Activated CD4-positive, alpha-beta T cell treated with anti-CD3 and anti-CD28 coated beads, Interleukin-2, amount 50 U/mL, for 24 hours (primary cell): ENCODE data around the gene FHIT.

Source experiments
- DNase-seq, 2 donors: peaks; one replicate each; pipeline ENCODE4 v3.0.0-alpha.2; 2020; ENCODE audit warnings: low read depth in 1 of 2, low spot score in 1 of 2

FHIT gene

DNA sequence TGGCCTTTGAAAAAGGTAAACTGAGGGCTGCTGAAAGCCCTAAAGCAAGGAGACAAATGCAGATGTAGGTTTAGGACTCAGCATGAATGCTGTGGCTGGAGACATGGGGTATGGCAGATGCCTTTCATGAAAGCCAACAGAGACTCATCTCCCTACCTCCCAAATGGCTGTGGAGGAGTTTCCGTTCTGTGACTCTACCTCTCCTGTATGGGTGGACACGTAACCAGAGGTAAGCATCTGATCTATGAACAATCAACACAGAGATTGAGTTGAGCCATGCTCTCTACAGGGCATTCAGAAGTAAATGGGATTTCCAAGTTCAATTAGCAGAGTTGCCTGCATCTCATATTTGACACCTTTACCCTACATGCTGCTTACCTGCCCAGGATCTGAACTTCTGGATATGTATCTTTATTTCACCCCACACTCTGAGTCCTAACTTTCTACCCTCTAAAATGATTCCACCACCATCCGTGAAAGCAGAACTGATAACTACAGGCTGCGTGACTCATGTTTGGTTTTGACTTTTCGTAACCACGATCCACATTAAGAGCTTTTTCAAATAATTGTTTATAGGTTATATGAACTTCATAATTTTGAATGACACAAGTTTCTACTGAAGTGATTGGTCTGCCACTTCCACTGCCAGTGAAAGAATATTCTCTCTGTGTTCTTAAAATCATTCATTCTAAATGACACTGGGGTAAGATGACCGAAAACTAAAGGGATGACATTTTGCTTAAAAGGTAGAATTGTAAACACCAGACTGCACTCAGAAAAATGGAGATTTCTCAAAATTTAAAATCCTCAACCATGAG, 1058.7 kb downstream of the FHIT start:
- DNase-seq: peak in 1 of 2 donors; percentile 10

DNA sequence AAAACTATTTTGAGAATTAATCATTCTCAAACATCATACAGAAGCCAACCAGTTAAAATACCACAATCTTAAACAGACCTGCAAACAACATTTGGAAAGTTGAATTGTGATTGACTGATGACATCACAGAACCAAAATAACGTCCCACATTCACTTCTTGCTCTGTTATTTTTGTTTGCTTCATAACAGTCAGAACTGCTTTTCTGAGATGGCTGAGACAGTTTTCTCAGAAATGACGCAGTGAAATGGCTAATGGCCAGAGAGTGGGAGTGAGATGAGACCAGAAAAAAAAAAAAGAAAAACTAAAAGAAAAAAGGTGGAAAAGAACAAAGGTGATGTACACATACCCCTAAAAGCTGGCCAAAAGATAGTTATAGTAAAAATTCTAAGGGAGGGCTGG, 1061.2 kb downstream of the FHIT start:
- DNase-seq: no peak

DNA sequence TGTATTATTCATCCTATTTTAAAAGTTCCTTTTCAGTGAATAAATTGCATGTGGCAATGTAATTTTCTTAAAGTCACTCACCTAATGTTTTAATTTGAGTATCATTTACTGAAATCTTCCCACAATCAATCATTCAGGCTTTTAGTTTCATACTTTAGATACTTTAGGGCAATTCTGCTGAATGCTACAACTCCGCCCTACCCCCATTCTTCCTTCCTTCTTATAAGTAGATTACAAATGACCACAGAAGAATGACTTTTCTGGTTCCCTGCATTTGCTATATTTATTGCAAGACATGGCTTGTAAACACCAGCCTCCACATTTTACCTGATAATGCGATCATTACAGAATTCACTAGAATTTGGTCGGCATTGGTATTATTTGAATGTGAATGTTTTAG, 1061.9 kb downstream of the FHIT start:
- DNase-seq: no peak

DNA sequence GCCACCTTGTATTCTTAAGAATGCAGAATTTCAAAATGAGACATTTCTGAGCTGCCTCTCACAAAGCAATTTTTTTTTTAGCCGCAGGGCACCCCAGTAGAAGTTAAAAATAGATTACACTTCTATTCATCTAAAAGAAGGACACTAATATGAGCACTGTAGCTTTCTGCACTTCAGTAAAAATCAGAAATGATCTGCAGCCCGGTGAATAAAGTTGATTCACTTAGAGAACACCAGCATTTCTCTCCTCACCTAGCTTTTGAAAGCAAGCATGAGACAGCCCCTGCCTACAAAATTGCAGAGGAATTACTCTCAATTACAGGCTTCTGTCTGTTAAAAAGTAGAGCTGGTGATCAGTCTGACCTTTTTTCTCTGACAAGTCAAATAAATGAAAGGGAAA, 1062.4 kb downstream of the FHIT start:
- DNase-seq: no peak

DNA sequence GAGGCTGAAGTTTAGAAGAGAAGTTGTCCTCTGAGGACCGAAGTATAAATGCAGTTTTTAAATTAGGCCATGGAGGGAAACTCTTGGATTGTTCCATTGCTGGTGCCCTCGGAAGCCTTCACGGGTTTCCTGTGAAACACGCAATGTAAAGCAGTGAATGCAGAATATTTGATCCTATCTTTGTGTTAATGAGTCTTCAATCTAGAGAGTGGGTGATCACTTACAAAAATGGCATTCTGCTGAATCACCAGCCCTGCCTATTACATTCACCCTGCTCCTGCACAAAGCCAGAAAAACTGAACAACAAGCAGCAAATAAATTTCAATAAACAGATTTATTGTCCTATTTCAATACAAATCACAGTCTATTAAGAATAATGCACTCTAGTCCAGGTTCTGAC, 1063.9 kb downstream of the FHIT start:
- no peak for DNase-seq

DNA sequence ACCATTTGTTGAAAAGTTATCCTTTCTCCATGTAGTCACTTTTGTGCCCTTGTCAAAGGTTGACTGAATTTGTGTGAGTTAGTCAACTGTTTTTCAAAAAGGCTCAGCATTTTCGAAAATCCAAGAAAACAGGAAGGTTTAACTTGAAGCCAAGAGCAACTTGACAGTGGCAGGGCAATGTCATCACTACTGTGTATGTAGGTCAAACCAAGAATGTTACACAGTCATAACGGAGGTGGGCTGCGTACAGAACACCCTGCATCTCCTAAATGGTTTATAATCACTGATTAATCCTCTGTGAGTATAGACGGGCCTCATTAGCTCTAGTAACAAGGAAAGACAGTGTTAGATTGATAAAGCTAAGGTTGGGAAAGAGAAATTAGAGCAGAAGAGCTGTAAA, 1064.9 kb downstream of the FHIT start:
- no peak for DNase-seq

DNA sequence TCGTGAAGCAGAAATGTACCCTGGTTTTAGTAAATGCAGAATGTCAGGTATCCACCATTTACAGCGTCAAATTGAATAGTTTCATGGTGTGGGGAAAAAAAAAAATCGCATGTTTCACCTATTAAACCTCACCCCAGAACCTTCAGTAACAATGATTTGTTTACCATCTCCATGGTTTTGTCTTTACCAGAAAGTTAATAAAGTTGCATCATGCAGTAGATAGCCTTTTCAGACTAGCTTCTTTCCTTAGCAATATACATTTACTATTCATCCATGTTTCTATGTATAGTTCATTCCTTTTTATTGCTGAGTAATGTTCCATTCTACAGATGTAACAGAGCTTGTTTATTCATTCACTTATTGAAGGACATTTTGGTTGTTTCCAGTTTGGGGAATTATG, 1066.1 kb downstream of the FHIT start:
- DNase-seq: no peak

DNA sequence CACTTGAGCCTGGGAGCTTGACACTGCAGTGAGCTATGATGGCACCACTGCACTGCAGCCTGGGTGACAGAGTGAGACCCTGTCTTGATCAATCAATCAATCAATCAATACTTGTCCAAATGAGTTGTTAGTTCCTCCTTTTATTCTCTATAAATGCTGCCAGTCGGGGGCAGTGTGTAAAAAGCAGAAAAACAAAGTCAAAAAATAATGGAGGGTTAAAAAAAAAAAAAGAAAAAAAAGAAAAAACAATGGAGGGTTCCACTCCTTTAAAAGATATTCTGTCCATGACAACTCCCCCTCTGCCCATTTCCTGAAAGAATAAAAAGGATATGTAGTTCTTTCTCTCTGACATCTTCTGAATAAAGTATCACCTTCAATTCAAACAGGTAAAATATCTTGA, 1068.6 kb downstream of the FHIT start:
- no peak for DNase-seq

DNA sequence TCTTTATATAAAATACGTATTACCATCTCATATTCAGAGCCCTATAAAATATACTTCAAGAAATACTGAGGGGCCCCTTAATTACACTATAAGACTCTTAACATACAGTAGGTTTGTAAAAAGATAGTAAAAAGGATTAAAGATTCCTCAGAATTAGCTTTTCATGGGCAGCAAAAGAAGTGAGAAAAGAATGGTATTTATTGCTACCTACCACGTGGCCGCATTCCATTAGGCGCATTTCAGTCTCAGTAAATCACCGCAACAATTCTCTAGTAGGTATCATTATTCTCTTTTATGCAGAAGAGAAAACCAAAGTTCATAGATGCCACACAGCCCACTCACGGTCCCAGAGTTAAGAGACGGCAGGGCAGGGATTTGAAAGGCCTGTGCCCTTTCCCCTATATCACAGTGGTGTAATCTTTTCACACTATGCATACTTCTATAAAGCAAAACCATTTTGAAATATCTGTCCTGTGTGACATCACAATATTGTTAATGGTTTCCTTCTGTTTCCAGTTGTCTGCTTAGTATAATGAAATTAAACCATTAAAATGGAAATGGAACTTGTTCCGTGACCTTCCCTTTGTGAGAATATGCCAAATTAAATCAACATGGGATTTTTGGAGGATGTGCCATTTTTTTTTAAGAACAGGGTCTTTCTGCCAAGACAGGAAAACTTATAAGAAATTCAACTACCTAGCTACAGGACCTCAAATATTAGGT, 1072.2 kb downstream of the FHIT start:
- DNase-seq: no peak

DNA sequence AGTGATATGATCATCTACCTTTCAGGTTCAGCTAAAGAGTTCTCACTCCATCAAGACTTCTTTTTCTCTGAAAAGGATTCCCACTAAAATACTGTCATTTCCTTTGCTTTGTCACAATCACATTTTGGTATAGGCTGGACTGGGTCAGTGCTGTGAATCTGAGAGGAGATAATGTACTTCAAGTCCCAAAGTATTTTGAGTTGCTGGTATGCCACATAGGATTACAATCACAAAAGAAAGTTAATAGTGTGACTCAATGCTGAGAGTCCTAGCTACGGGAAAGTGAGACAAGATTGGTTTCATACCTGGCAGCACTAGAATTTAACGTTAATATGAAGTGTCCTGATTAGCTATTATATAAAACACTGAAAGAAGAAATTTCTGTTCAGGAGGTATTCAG, 1073.5 kb downstream of the FHIT start:
- no peak for DNase-seq

DNA sequence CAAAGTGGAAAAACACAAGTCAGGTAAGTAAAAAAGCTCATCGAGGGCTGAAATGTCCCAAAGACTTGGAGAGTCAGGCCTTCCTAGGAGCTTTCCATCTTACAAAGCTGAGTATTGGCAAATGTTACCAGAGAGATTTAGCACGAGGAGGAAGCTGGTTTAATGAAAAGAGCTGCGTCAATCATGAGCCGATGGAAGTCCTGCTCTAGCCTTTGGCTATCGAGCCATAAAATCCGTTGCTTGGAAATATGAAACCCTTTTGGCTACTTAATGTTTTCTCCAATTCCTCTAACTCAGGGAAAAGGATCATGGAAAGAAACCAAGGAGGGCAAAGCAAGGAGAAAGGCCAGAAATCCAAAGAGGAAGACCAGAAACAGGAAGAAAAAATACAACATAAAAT, 1074.6 kb downstream of the FHIT start:
- DNase-seq: no peak

DNA sequence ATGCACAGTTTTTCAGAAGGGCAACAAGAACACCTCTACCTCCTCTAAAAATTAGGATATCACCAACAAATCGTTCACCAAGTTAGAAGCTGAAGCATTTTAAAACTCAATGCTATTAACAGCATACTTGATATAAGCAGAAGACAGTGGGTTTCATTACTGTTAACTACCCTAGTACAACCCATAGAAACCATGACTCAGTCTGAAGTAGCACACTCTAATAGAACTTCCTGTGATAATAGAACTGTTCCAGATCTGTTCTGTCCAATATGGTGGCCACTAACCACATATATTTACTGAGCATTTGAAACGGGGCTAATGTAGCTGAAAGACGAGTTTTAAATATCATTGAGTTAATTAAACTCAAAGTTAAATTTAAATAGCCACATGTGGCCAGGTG, 1075.6 kb downstream of the FHIT start:
- no peak for DNase-seq

DNA sequence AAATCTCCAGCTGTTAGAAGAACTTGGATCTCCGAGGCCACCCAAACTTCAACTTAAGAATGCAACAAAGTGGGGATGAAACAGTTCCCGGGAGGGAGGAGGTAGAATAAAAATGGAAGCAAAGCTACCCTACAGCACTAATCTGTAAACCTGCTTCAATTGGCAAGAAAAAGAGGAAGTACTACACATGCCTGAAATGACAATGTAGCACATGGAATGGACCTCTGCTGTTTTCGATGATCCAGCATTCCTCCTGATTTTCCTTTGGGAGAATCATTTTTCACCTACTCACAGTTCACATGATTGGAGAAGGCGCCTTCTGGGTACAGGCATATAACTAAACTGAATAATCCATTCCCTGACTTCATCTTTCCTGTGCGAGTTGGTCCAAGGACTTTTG, 1081.5 kb downstream of the FHIT start:
- no peak for DNase-seq

DNA sequence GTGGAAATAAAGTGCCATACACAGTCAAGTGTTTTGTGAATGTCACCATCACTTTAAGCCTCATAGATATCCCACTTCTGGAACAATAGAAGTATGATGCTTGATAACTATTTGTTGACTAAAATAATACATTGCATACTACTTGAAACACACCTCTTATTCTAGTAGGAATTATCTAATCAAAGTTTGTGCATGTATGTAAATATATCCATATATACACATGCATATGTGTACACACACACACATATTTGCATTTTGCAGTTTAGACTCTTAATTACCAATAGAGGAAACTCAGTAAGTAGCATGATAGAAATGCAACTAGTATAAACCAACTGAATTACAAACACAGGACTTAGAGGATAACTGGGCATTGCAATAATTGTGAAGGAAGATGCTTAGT, 1084.1 kb downstream of the FHIT start:
- DNase-seq: no peak

DNA sequence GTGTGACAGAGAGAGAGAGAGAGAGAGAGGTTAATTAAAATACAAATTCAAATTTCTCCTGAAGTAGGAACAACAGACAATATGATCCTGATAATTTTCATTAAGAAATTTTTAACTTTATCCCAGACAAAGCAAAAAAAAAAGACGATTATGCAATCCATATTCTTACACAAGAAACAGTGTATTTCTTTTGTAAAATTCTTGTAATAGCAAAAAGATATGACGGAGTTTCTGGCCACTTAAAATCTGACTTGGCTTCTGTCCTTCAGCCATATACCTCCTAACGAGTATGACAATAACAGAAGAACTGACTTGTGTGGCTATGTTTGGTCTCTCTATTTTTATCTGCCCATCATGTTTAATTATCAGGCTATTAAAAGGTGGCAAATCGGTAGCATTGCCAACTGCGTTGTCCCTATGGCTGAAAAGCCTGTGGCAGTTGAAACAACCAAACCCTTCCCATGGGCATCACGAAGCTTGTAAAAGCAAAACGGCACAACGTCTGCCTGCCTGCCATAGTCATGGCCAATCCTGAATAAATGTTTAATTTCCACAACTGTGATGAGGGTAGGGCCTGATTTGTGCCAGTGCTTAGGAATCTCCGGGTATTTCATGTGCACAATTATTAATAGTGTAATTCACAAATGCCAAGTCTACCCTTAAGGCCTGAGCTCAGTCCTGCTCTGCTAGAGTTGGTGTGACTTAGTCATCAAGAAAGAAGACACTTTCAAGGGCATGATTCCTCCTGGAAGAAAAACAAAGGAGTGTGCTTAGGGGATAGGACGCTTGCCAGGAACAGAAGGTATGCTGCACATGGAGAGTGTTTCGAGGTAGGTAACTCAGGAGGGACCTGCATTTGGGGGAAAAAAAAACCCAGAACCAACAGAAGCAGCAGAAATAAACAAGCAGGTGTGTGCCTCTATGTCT, 1090.2 kb downstream of the FHIT start:
- DNase-seq: no peak

DNA sequence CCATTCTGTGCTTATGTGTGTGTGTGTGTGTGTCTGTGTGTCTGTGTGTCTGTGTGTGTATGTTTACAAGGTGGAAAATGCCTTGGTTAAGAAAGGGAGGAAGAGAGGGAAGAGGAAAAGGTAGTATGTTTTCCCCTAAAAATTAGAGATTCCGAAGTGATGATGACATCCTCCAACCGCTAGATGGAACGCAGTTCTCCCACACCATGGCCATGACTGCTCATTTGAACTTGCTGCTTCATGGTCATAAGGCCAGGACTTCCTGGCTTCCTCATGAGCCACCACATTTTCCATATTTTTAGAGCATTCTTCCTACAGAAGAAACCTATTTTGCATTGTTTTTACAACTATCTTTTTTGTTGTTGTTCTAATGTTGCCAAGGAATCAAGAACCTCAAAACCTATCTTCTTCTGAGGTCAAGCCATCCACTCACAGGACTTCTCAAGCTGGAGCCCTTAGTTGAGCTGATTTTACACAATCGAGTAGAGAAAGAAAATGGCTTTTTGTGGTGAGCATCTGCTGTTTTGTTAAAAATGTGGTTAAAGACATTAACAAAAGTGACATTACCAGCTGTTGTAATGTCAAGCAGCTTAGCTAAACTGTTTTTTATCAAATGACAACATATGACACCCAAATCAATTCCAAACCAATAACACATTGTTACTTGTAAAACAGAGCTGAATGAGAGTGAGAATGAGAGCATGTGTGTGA, 1091.0 kb downstream of the FHIT start:
- DNase-seq: no peak

DNA sequence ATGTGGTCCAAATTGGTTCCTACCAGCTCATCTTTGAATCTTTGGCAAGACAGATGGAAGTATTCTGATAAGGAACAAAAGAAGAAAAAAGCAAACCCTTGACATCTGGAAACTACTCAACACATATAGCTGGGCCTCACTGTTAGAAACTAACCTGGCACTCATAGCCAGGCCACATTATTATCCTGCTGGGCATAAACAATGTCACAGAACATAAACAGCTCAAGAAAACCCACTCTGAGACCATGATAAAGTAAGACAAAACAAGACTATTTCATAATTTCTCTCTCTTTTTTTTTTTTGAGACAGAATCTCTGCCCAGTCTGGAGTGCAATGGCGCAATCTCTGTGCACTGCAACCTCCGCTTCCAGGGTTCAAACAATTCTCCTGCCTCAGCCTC, 1093.2 kb downstream of the FHIT start:
- no peak for DNase-seq

DNA sequence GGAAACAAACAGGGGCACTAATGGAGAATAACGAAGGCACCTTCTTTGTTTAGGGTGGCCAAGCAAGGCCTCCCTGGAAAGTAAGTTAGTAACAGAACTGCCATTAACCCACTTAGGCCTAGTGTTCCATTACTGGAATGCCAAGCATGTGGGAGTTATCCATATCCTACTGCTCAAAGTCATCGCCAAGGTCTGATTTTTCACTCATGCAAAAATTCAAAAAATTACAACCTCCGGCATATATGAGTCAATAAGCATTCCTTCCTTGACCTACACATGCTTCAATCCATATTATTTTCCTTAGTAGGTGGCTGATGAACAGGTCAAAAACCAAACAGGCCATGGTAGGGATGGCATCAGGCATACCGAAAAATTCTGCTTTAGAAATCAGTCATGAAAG, 1097.2 kb downstream of the FHIT start:
- no peak for DNase-seq

DNA sequence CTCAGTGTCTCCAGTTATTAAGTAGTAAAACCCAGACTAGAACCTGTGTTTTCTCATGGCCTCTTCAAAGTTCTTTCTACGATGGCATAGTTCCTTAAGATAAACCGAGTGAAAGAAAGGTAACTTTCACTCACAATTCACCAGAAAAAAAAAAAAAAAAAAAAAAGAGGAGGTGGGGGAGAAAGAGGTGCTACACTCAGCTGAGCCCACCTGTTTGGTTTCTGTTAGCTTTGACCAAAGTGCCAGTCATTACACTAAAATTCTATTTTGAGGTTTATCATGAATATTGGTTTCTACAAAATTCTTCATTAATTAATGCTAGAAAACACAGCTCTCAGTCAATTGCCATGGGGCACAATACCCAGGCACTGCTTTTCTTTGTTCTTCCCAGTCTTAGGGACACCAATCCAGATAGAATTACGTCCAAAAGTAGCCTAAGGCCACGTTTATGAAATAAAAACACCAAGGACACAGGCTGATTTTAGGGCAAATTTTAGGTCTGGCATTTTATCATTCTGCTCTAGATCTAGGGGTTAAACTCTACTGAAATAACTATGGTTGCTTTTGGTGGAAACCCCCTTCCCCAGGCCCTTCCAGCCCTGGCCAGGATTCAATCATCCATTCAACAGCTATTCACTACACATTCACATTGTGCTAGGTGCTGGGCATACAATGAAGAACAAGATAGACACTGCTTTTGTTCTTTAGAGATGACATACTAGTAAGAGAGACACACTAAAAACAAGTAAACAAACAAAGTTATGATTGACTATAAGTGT, 1097.8 kb downstream of the FHIT start:
- DNase-seq: no peak

DNA sequence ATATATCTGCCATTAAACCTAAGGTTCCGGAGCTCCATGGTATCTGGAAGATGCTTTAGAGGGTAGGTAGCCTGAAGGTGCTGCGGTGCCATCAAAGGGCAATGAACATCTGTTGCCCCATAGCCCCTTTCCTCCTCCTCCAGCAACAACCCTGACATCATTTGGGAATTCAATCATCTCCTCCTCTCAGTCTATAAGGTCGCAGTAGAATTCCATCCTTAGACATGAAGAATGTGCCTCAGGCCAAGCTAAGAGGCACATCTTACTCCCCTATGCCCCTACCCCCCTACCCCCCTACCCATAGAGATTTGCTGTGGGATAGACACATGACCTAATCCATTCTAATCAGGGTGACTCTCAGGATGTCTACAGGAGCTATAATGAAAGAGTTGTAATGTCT, 1101.8 kb downstream of the FHIT start:
- no peak for DNase-seq
